ENCODE data around the gene PTPRN. TPM values are rescaled to one million over a fixed set of nuclear protein-coding genes. Genes with fewer than 3 reads are reported as not detected.

Gene PTPRN
- total RNA-seq, 2 donors from 2014 or later, result 0.09 to 6.6 TPM

DNA sequence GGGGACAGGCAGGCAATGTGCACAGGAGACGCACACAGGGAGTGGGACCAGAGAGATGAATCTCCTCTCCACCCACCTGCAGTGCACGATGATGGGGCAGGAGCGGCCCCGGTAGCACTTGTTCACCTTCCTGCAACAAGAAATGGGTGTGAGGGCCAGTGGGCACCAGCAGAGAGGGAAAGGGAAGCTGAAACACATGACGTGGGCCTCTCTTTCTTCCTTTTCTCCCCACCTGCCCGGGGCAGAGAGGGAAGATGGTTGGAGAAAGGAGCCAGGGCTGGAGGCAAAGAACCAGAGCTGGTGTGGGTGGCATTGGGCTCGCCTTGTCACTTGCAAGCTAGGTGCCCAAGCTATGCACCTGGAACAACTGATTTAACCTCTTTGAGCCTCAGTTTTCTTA is 17.8 kb downstream of the PTPRN start:
- no peaks in the 10 kb centered on the region for H3K36me3 ChIP-seq
- intact Hi-C loops (cut with DNase I), result loop anchor here (10.0 kb wide), 2 partner anchors 77 to 243 kb away; partner anchors contain the start of gene ABCB6
- no peak overlapping the region for H3K4me3 ChIP-seq
- TF ChIP-seq POLR2A (IDR thresholded peaks at IDR 0.05) (no peak), POLR2AphosphoS5 (IDR thresholded peaks at IDR 0.05) (no peak), CTCF (IDR thresholded peaks at IDR 0.05) (no peak)
- no peak for DNase-seq (ENCODE audit: low spot score)
- WGBS, result 91% methylated on average over 7 of the region's 7 CpGs
- H3K4me1 ChIP-seq (replicated peaks), result no peaks in the 10 kb centered on the region
- H3K9me3 ChIP-seq, result no peaks in the 10 kb centered on the region
- H3K27ac ChIP-seq, result no peak overlapping the region
- H3K27me3 ChIP-seq (replicated peaks; ENCODE audit: insufficient read depth), result no peaks in the 10 kb centered on the region

DNA sequence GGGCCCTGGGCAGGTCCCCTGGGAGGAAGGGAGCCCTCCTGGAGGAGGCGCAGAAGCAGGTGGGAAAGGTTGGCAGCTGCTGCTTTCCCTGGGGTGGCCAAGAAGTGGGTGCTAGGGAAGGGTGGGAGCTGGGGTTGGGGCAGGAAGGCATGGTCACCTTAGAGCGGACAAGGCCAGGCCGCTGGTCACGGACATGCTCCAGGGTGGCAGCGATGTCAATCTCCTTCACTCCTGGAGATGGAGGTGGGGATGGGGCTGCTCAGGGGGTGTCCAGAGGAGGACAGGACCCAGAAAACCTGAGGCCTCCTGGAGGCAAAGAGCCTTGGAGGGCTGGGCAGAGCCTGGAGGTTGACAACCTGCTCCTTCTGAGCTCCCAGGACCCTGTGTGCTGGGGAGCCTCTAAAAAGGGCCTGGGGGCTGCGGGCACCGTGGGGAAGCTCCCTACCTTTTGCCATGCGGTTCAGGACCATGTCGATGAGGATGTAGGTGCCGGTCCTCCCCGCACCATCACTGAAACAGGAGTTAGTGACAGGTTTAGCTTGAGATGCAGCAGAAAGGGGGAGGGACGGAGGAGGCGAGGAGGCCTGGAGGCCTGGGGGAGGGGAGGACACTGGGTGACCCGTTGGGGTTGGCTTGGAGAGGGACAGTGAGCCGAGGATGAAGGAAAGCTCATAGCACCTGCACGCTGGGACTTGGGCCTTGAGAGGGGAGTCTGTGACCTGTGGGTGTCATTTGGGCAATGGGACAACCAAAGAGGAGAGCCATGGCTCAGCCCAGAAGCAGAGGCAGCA is 18.6 kb downstream of the PTPRN start:
- Histone ChIP-seq H3K4me3 (no peak overlapping the region), H3K27ac (no peak overlapping the region), H3K9me3 (no peaks in the 10 kb centered on the region), H3K27me3 (replicated peaks; ENCODE audit: insufficient read depth) (no peaks in the 10 kb centered on the region), H3K4me1 (replicated peaks) (peaks cover 3% of the 10 kb centered on the region), H3K36me3 (no peaks in the 10 kb centered on the region)
- WGBS, result 88% methylated on average over 14 of the region's 16 CpGs
- TF ChIP-seq CTCF (IDR thresholded peaks at IDR 0.05), result no peak
- TF ChIP-seq POLR2AphosphoS5 (IDR thresholded peaks at IDR 0.05), result no peak
- TF ChIP-seq POLR2A (IDR thresholded peaks at IDR 0.05), result no peak
- intact Hi-C loops (cut with DNase I), result loop anchor here (10.0 kb wide), 2 partner anchors 76 to 244 kb away; partner anchors contain the start of gene ABCB6
- DNase-seq (ENCODE audit: low spot score), result no peak

- TF ChIP-seq CTCF (IDR thresholded peaks at IDR 0.05) (no peak), POLR2AphosphoS5 (IDR thresholded peaks at IDR 0.05) (peak; percentile 42)
- Histone ChIP-seq H3K36me3 (peaks cover 0 to 3% of the 10 kb centered on the region in 2 donors), H3K4me3 (no peak overlapping the region), H3K4me1 (replicated peaks) (peaks cover 9% of the 10 kb centered on the region), H3K27me3 (replicated peaks; ENCODE audit: insufficient read depth) (no peaks in the 10 kb centered on the region), H3K27ac (no peak overlapping the region), H3K9me3 (no peaks in the 10 kb centered on the region)
- intact Hi-C loops (cut with DNase I), result loop anchor here (10.0 kb wide), 2 partner anchors 75 to 245 kb away; partner anchors contain the start of gene ABCB6
- DNase-seq (ENCODE audit: low spot score), result no peak
- 21% methylated on average over 16 of the region's 16 CpGs for WGBS
Measured at GRCh38 chr2:219289537-219290361, 19.5 kb downstream of the PTPRN start.

DNA sequence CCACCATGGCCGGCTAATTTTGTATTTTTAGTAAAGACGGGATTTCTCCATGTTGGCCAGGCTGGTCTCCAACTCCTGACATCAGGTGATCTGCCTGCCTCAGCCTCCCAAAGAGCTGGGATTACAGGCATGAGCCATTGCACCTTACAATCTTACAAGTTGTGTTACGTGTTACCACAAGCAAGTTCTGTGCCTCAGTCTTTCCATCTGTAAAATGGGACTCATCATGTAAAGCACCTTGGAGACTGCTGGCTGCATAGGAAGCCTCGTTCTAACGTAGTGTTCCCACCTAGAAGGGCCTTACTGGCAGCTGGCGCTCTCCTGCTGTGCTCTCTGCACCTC is 20.0 kb downstream of the PTPRN start:
- no peak overlapping the region for H3K27ac ChIP-seq
- H3K36me3 ChIP-seq, result peaks cover 0 to 8% of the 10 kb centered on the region in 2 donors
- no peaks in the 10 kb centered on the region for H3K9me3 ChIP-seq
- H3K4me1 ChIP-seq (replicated peaks), result peaks cover 9% of the 10 kb centered on the region
- H3K27me3 ChIP-seq (replicated peaks; ENCODE audit: insufficient read depth), result no peaks in the 10 kb centered on the region
- no peak overlapping the region for H3K4me3 ChIP-seq
- no peak for DNase-seq (ENCODE audit: low spot score)
- TF ChIP-seq POLR2AphosphoS5 (IDR thresholded peaks at IDR 0.05), result no peak
- no peak for TF ChIP-seq CTCF (IDR thresholded peaks at IDR 0.05)
- no peak for TF ChIP-seq POLR2A (IDR thresholded peaks at IDR 0.05)
- 60% methylated on average over 6 of the region's 6 CpGs for WGBS
- intact Hi-C loops (cut with DNase I), result no loop called here

Measured in prostate gland (tissue), 2 donors.